GM21367 (cell line): ENCODE measurements around the gene ATP1A2.
"Not testable (repeated sequence)": the region's sequence is repeated elsewhere in the genome, so short reads cannot be mapped to it uniquely, and the experiment has no call there.

Source experiments
- ATAC-seq: cut with Tn5 transposase; IDR thresholded peaks from one replicate; pipeline ENCODE4 v1.9.1; 2021; ENCODE audit not compliant: unreplicated experiment

The ATP1A2 gene

DNA sequence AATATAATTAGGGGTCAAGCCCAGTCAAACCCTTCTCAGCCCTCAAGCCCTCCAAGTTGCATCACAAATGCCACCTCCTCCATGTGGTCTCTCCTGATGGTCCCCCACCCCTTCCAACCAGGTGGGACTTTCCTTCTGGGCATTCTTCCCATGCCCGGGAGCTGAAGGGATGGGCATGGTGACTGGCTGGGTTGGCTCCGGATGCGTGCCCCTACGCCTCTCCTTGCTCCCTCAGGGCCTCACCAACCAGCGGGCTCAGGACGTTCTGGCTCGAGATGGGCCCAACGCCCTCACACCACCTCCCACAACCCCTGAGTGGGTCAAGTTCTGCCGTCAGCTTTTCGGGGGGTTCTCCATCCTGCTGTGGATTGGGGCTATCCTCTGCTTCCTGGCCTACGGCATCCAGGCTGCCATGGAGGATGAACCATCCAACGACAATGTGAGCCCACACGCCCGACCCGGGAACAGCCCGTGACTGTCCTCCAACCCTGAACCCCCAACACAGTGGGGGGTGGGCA lies 7.5 kb downstream of the ATP1A2 start:
- ATAC-seq = no peak

DNA sequence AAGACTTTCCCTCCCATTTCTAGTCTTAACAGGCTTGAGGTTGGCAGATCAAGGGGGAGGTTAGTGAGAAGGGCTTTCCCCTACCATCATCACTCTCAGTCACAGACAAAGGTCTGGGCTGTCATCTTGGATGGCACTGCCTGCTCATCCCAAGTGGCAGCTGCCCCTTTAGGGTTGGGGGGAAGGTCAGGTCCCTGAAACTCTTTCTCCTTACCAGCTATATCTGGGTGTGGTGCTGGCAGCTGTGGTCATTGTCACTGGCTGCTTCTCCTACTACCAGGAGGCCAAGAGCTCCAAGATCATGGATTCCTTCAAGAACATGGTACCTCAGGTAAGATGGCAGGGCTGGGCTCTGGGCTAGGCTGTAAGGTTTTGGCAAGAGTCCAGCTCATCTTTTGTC lies 8.2 kb downstream of the ATP1A2 start:
- ATAC-seq = no peak

DNA sequence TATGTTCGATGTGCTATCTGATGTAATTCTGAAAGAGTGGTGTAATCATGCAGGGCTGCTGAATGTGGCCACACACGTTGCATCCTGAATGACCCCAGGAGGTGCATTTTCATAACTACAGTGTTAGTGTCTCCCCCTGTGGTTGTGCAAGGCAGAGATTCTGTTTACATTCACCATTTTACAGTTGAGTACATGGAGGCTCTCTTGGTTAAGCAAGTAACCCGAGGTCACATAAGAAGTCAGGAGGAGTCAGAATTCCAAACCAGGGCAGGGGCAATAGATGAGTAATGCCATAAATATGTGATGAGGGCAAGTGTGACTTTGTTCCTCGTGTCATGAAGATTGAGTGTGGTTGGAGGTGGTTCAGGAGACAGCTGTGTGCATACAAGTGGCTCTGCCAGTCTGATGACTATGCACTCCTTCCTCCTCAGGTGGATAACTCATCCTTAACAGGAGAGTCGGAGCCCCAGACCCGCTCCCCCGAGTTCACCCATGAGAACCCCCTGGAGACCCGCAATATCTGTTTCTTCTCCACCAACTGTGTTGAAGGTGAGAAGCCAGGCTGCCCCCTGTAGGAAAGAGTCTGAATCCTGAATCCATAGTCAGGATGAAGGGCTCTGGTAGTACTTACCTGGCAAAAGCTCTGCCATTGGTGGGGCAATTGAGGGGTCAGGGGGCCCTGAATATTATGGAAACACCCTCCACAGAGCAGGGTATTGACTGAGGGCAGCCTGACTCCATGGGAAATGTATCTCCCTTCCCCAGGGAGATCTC lies 9.3 kb downstream of the ATP1A2 start:
- ATAC-seq = no peak

DNA sequence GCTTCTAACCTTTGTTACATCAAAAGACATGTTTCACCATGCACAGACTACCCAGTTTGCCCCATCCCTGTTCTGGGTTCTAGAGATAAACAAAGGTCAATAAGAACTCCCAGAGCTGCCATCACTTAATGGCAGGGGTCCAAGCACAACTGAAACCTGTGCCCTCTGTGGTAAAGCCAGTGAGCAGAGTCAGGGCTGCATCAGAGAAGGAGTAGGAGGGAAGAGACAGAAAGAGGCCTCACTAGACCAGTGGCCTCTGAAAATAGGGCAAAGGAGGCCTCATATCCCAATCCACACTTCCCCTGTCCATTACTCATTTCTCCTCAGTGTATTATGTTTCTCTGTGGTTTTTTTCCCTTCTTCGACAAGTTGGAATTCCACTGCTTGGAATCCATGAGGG lies 10.2 kb downstream of the ATP1A2 start:
- no peak for ATAC-seq

DNA sequence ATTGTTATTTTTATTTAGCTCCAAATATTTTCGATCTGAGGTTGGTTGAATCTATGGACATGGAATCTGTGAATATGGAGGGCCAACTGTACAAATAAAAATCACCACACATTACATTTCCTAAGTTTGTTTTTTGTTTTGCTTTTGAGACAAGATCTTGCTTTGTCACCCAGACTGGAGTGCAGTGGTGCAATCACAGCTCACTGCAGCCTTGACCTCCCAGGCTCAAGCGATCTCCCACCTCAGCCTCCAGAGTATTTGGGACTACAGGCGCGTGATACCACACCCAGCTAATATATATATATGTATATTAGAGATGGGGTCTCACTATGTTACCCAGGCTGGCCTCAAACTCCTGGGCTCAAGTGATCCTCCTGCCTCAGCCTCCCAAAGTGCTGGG lies 10.8 kb downstream of the ATP1A2 start:
- ATAC-seq = not testable (repeated sequence)

DNA sequence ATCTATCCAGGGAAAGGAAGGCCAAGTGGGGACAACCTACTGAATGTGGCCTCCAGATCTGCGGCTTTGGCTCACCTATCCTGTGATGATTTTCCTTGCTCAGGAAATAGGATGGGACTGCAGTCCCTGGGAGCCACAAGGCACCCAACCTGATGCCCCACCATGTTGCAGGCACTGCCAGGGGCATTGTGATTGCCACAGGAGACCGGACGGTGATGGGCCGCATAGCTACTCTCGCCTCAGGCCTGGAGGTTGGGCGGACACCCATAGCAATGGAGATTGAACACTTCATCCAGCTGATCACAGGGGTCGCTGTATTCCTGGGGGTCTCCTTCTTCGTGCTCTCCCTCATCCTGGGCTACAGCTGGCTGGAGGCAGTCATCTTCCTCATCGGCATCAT lies 11.8 kb downstream of the ATP1A2 start:
- ATAC-seq = no peak

DNA sequence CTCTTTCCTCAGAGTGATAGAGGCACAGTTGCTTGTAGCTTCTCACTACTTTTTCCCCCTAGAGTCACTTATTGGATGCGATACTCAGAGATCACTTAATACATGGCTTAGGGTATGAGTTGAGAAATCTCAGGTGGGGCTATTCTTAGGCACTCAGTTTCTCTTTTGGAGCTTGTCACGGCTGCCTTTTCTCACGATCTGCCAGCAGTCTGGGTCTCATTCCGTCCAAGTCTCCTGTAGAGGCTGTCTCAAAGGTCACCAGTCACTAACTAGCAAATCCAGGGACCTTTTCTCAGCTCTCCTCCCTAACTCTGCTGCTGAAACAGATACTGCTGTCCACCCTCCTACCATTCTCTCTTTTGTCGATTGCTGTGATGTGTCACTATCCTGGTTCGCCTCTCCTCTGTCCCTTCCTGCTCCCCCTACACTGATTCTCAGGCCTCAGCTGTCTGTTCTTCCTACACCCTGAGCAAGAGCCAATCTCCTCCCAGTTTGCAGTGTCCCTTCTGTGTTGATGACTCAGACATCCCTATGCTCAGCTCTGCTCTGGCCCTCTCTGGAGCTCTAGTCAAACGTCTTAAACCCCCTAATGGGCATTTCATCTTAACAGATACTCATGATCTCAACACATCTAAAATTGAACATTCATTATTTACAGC lies 12.4 kb downstream of the ATP1A2 start:
- no peak for ATAC-seq

DNA sequence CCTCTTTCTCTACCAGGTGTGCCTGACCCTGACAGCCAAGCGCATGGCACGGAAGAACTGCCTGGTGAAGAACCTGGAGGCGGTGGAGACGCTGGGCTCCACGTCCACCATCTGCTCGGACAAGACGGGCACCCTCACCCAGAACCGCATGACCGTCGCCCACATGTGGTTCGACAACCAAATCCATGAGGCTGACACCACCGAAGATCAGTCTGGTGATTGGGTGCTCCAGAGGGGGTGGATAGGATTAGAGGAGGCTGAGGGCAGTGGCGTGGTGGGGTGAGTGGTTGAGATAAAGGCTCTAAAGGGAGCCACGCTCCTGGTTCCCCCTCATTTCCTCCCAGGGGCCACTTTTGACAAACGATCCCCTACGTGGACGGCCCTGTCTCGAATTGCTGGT lies 13.1 kb downstream of the ATP1A2 start:
- ATAC-seq = no peak

DNA sequence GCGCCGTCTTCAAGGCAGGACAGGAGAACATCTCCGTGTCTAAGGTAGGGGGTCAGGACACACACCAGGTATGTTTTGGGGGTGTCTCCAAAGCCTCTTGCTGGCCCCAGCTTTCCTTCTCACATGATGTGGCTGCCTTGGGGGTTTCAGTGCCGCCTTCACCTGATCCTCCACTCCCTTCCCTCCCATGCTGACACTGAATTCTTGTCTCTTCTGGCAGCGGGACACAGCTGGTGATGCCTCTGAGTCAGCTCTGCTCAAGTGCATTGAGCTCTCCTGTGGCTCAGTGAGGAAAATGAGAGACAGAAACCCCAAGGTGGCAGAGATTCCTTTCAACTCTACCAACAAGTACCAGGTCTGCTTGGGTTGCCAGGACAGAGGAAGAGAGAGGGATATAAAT lies 13.5 kb downstream of the ATP1A2 start:
- ATAC-seq = no peak

DNA sequence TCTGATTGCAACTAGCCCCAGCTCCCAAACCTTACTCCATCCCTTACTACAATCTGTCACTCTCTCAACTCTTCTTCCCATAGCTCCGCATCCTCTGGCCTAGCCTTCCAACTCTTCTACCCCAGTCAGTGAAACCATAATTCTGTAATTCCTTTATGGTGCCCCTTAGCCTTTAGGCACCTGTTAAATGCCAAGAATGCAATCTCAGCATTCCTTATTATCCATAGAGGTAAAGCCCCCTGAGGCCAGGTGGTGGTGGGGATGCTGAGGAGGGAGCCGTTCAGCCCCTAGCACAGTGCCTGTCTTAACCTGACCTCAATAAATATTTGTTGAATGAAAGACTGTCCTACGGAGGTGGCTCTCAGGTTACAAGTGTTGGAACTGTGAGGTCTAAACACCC lies 14.0 kb downstream of the ATP1A2 start:
- no peak for ATAC-seq

DNA sequence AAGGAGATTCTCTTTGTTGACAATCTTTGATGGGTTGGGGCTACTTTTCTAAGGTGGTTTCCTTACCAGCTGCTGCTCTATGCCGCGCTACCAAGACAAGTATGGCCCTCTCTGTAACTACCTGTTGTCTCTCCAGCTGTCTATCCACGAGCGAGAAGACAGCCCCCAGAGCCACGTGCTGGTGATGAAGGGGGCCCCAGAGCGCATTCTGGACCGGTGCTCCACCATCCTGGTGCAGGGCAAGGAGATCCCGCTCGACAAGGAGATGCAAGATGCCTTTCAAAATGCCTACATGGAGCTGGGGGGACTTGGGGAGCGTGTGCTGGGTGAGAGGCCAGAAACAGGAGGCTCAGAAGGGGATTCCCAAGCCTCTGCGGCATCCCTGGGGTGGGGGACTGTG lies 14.4 kb downstream of the ATP1A2 start:
- ATAC-seq = no peak

DNA sequence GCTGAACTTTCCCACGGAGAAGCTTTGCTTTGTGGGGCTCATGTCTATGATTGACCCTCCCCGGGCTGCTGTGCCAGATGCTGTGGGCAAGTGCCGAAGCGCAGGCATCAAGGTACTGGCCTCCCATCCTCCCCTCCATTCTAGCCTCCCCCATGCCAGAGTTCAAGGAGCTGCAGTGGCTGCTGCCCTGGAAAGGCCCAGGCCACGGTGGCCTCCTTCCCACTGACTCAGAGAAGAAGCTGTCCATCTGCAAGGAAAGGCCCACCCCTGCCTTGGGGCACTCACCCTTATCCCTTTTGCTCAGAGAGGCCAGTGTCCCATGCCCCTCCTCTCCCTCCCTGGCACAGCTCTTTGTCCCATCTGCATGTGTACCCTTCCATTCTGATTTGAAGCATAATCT lies 14.9 kb downstream of the ATP1A2 start:
- no peak for ATAC-seq

DNA sequence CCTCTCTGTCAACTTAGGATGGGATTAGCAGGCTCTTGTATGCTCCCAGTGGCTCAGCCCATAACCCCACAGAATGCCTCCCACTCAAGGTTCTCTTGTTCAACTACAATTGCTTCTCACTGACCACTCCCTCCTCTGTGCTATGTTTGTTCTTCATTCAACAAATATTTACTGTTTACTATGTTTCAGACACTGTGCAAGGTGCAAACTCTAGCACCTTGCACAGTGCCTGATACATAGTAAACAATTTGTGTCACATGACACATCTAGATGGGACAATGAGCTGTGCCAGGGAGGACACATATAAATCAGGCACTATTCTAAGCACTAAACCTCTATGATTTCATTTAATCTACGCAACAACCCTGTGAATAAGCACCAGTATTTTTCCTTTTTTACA lies 15.4 kb downstream of the ATP1A2 start:
- no peak for ATAC-seq

DNA sequence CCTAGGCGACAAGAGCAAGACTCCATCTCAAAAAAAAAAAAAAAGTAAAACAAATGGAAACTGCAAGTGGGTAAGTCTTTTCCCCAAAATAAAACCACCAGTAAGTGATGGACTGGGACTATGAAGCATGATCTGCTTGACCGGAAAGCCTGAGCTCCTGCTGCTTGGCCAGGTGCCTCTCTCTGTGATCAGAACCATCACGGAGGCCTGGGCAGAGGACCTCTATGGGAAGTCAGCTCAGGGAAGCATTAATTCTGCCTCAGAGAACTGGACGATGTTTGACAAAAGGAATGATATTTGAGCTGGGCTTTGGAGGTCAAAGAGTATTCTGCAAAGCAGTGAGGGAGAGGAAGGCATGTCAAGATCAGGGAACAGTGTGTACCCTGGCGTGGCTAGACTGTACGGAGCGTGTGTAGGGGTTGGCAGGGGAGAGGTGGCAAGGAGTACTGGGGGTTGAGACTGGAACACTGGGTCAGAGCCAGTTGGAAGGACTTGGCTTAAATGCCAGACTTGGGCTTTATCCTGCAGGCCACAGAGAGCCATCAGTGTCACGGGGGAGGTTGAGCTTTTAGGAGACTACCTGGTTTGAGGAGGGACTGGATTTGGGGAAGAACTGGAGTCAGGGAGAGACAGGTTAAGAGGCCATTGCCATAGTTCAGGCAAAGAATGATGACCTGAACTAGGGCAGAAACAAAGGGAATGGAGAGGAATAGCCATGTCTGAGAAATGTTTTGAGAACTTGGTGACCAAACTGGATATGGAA lies 16.4 kb downstream of the ATP1A2 start:
- no peak for ATAC-seq

DNA sequence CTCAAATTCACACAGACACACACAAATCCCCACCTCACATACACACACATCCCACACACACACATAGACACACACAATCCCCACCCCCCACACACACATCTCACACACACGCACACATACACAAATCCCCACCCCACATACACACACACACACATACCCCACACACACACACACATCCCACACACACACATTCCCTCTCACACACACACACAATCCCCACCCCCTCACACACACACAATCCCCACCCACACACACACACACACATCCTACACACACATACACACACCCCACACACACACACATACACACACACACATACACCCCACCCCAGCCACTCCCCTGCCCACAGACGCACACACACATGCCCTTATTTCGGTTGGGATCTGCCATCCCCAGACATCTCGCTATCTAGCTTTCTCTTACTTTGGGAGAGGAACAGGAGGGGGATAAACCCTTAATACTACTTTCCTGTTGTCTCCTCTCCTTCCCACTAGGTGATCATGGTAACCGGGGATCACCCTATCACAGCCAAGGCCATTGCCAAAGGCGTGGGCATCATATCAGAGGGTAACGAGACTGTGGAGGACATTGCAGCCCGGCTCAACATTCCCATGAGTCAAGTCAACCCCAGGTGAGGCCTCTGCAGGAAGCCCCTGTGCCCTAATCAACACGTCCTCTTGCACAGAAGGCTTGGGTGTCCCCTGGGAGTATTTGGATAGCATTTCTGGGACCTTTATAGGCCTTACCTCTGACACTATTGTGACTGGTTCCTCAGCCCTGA lies 18.6 kb downstream of the ATP1A2 start:
- ATAC-seq = no peak

DNA sequence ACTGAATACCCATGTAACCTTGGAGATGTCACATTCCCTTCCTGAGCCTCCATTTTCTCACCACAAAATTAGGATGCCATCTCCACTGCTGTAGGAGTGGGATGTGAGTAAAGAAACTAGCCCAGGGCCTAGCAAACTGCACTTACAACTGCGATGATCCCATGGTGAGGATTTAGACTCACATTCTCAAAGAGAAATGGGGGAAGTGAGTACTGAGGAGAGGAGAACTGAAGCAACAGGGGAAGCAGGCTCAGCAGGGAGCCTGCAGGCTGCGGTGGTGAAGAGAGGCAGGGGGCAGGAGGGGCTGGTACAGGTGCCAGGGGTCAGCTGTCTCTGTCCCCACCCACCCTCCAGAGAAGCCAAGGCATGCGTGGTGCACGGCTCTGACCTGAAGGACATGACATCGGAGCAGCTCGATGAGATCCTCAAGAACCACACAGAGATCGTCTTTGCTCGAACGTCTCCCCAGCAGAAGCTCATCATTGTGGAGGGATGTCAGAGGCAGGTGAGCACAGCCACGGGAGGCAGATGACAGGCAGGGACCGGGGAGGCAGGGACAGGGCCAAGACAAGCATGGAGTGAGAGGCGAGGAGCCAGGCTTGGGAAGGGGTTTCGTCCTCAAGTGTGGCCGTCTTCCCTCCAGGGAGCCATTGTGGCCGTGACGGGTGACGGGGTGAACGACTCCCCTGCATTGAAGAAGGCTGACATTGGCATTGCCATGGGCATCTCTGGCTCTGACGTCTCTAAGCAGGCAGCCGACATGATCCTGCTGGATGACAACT lies 19.4 kb downstream of the ATP1A2 start:
- no peak for ATAC-seq

DNA sequence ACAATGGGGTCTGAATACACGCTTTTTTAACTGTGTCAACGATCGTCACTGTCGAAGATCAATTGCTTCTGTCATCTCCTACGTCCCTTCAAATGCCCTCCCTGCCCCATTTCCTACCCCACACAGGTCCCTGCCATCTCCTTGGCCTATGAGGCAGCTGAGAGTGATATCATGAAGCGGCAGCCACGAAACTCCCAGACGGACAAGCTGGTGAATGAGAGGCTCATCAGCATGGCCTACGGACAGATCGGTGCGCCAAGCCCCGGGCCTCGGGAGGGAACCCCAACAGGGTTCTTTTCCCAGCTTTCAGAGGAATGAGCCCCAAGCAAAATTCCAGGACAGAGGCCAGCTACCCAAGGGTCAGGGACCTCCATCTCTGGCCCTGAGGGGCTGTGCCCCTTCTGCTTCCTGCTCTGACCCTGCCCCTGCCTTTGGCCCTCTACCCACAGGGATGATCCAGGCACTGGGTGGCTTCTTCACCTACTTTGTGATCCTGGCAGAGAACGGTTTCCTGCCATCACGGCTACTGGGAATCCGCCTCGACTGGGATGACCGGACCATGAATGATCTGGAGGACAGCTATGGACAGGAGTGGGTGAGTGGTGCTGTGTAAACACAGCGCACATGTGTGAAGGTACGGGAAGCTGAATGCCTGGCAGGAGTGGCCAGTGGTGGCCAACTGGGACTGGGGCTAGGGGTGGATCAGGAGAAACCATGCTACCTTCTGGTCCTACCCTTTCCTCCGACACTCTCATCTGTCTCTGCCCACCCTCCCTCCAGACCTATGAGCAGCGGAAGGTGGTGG lies 20.8 kb downstream of the ATP1A2 start:
- no peak for ATAC-seq

DNA sequence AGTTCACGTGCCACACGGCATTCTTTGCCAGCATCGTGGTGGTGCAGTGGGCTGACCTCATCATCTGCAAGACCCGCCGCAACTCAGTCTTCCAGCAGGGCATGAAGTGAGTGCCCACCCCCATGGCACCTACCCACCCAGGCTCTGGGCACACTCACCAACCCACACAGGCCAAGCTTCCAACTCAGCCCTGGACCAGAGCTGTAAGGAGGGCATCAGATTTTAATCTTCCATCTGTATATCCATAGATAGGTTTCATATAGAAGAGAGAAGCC lies 21.3 kb downstream of the ATP1A2 start:
- no peak for ATAC-seq

DNA sequence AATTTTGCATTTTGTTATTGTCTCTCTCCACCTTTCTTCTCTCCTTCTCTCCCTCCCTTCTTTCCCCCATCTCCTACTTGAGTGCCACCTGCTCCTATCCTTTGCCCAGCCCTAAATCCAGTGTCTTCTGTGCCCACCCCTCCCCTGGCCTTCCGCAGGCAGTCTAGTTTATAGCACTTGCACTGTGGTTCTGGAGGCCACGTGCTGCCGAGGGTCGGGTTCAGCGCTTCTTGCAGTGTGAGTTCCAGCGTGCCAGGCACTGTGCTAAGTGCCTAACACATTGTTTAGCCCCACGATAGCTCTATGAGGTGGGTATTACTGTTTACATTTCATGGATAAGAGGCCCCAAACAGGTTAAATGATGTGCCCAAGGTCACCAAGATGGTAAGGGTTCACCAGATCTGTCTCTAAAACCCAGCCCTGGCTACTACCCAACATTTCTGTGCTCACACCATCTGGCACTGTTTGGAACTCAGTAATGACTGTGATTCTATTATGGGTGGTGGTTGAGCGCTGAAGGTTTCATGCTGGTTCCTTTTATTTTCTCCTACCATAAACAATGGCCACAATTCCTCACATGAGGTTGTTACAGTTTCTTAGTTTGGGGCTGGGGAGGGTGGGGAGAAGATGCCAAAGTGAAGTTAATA lies 21.8 kb downstream of the ATP1A2 start:
- ATAC-seq = no peak
